ENCODE data around the gene POLR3B. TPM values are rescaled to one million over a fixed set of nuclear protein-coding genes. Genes with fewer than 3 reads are reported as not detected.

Gene POLR3B
- total RNA-seq, 1 experiment from 2014 or later = 14.8 TPM

- Histone ChIP-seq H3K9me3 (ENCODE audit: low read depth, low read length, poor library complexity, severe bottlenecking) (no peaks in the 10 kb centered on the region), H3K36me3 (ENCODE audit: insufficient read depth, low read length, poor library complexity, severe bottlenecking) (no peaks in the 10 kb centered on the region), H3K4me3 (ENCODE audit: low read depth, low read length, poor library complexity, severe bottlenecking) (no peak overlapping the region), H3K27ac (ENCODE audit: low read depth, low read length, poor library complexity, severe bottlenecking) (no peak overlapping the region), H3K4me1 (ENCODE audit: insufficient read depth, low read length, poor library complexity, severe bottlenecking) (no peaks in the 10 kb centered on the region), H3K27me3 (replicated peaks; ENCODE audit: insufficient read depth, low read depth, low read length, poor library complexity) (no peaks in the 10 kb centered on the region)
- intact Hi-C loops (cut with micrococcal nuclease; ENCODE audit: unreplicated experiment) = no loop called here
- BruUV-seq (replicated peaks) = no TSS peak
- CTCF ChIA-PET = no interaction called here
- no peak for TF ChIP-seq CTCF (conservative IDR thresholded peaks at IDR 0.05; ENCODE audit: low read depth, low read length)
- TF ChIP-seq EZH2 (IDR thresholded peaks at IDR 0.05; ENCODE audit: borderline replicate concordance, low read depth, low read length, poor library complexity, severe bottlenecking) = no peak
- DNase-seq (ENCODE audit: low spot score) = no peak
- POLR2A ChIA-PET (ENCODE audit: low non-redundant PET) = no interaction called here
Measured at GRCh38 chr12:106480251-106480650, 122.7 kb downstream of the POLR3B start.

GRCh38 chr12:106481246-106481645, 123.7 kb downstream of the POLR3B start:
- H3K4me1 ChIP-seq (ENCODE audit: insufficient read depth, low read length, poor library complexity, severe bottlenecking) = no peaks in the 10 kb centered on the region
- H3K9me3 ChIP-seq (ENCODE audit: low read depth, low read length, poor library complexity, severe bottlenecking) = no peaks in the 10 kb centered on the region
- H3K27me3 ChIP-seq (replicated peaks; ENCODE audit: insufficient read depth, low read depth, low read length, poor library complexity) = no peaks in the 10 kb centered on the region
- POLR2A ChIA-PET (ENCODE audit: low non-redundant PET) = no interaction called here
- H3K36me3 ChIP-seq (ENCODE audit: insufficient read depth, low read length, poor library complexity, severe bottlenecking) = no peaks in the 10 kb centered on the region
- intact Hi-C loops (cut with micrococcal nuclease; ENCODE audit: unreplicated experiment) = no loop called here
- no peak overlapping the region for H3K27ac ChIP-seq (ENCODE audit: low read depth, low read length, poor library complexity, severe bottlenecking)
- CTCF ChIA-PET = no interaction called here
- TF ChIP-seq EZH2 (IDR thresholded peaks at IDR 0.05; ENCODE audit: borderline replicate concordance, low read depth, low read length, poor library complexity, severe bottlenecking) (no peak), CTCF (conservative IDR thresholded peaks at IDR 0.05; ENCODE audit: low read depth, low read length) (no peak)
- no peak for DNase-seq (ENCODE audit: low spot score)
- BruUV-seq (replicated peaks) = no TSS peak
- H3K4me3 ChIP-seq (ENCODE audit: low read depth, low read length, poor library complexity, severe bottlenecking) = no peak overlapping the region

GRCh38 chr12:106487664-106488063, 130.1 kb downstream of the POLR3B start:
- H3K9me3 ChIP-seq (ENCODE audit: low read depth, low read length, poor library complexity, severe bottlenecking) = no peaks in the 10 kb centered on the region
- no peak for DNase-seq (ENCODE audit: low spot score)
- POLR2A ChIA-PET (ENCODE audit: low non-redundant PET) = no interaction called here
- H3K27me3 ChIP-seq (replicated peaks; ENCODE audit: insufficient read depth, low read depth, low read length, poor library complexity) = no peaks in the 10 kb centered on the region
- TF ChIP-seq CTCF (conservative IDR thresholded peaks at IDR 0.05; ENCODE audit: low read depth, low read length) = no peak
- TF ChIP-seq EZH2 (IDR thresholded peaks at IDR 0.05; ENCODE audit: borderline replicate concordance, low read depth, low read length, poor library complexity, severe bottlenecking) = no peak
- H3K4me3 ChIP-seq (ENCODE audit: low read depth, low read length, poor library complexity, severe bottlenecking) = no peak overlapping the region
- CTCF ChIA-PET = no interaction called here
- no TSS peak for BruUV-seq (replicated peaks)
- no peaks in the 10 kb centered on the region for H3K36me3 ChIP-seq (ENCODE audit: insufficient read depth, low read length, poor library complexity, severe bottlenecking)
- intact Hi-C loops (cut with micrococcal nuclease; ENCODE audit: unreplicated experiment) = no loop called here
- H3K27ac ChIP-seq (ENCODE audit: low read depth, low read length, poor library complexity, severe bottlenecking) = no peak overlapping the region
- H3K4me1 ChIP-seq (ENCODE audit: insufficient read depth, low read length, poor library complexity, severe bottlenecking) = peaks cover 7% of the 10 kb centered on the region
